Hepatocyte (in vitro differentiated cells): ENCODE measurements around the gene OPCML. TPM values are rescaled to one million over a fixed set of nuclear protein-coding genes. Genes with fewer than 3 reads are reported as not detected.

Source experiments
- DNase-seq: peaks from one replicate; pipeline ENCODE4 v3.0.0-alpha.2; 2016; ENCODE audit warnings: low spot score
- H2AFZ ChIP-seq: fragments of 200-600 bp; sonication (generic); 2 replicates; pipeline ENCODE4 v1.6.0; 2016; ENCODE audit warnings: antibody characterized with exemption, mild to moderate bottlenecking
- H3K27ac ChIP-seq: fragments of 200-600 bp; sonication (generic); 2 replicates; pipeline ENCODE4 v1.5.1; 2016; ENCODE audit warnings: mild to moderate bottlenecking
- H3K27me3 ChIP-seq: fragments of 200-600 bp; sonication (generic); 2 replicates; pipeline ENCODE4 v1.6.1; 2016
- H3K36me3 ChIP-seq: fragments of 200-600 bp; sonication (generic); replicated peaks from 2 replicates; pipeline ENCODE4 v1.5.1; 2016; ENCODE audit warnings: low read depth; ENCODE audit not compliant: insufficient read depth
- H3K4me1 ChIP-seq: fragments of 200-600 bp; sonication (generic); 2 replicates; pipeline ENCODE4 v1.5.1; 2016; ENCODE audit warnings: mild to moderate bottlenecking, moderate library complexity; ENCODE audit not compliant: insufficient read depth
- H3K4me2 ChIP-seq: fragments of 200-600 bp; sonication (generic); 2 replicates; pipeline ENCODE4 v1.6.0; 2016
- H3K4me3 ChIP-seq: fragments of 200-600 bp; sonication (generic); 2 replicates; pipeline ENCODE4 v1.5.1; 2016; ENCODE audit warnings: mild to moderate bottlenecking
- H3K79me2 ChIP-seq: fragments of 200-600 bp; sonication (generic); 2 replicates; pipeline ENCODE4 v1.6.0; 2017; ENCODE audit warnings: mild to moderate bottlenecking
- H3K9me2 ChIP-seq: fragments of 200-600 bp; sonication (generic); replicated peaks from 2 replicates; pipeline ENCODE4 v1.6.0; 2017; ENCODE audit warnings: mild to moderate bottlenecking; ENCODE audit not compliant: insufficient read depth
- H3K9me3 ChIP-seq: fragments of 200-600 bp; sonication (generic); 2 replicates; pipeline ENCODE4 v1.5.1; 2016; ENCODE audit warnings: low read depth, mild to moderate bottlenecking
- H4K20me1 ChIP-seq: fragments of 200-600 bp; sonication (generic); 2 replicates; pipeline ENCODE4 v1.6.0; 2016; ENCODE audit warnings: mild to moderate bottlenecking; ENCODE audit not compliant: insufficient read depth, poor library complexity, severe bottlenecking
- CTCF ChIP-seq: fragments of 200-600 bp; sonication (generic); IDR thresholded peaks from 2 replicates; pipeline ENCODE4 v1.5.1; 2016; ENCODE audit warnings: antibody characterized with exemption, mild to moderate bottlenecking; ENCODE audit not compliant: poor library complexity
- EZH2 ChIP-seq: fragments of 200-600 bp; sonication (generic); IDR thresholded peaks from 2 replicates; pipeline ENCODE4 v1.6.1; 2016; ENCODE audit warnings: antibody characterized with exemption, mild to moderate bottlenecking, borderline replicate concordance
- EZH2phosphoT487 ChIP-seq: fragments of 200-600 bp; sonication (generic); IDR thresholded peaks from one replicate; pipeline ENCODE4 v1.6.1; 2018; ENCODE audit warnings: antibody characterized with exemption, mild to moderate bottlenecking, low read depth, moderate library complexity; ENCODE audit not compliant: unreplicated experiment, severe bottlenecking
- WGBS: methylation state at CpG from one replicate; pipeline ENCODE4 v1.1.6; 2016; ENCODE audit warnings: low lambda C conversion rate; ENCODE audit errors: missing lambda C conversion rate; 5-methylcytosine and 5-hydroxymethylcytosine counted together
- polyA plus RNA-seq: library from polyadenylated mRNA; unstranded; fragments of >200 nt; fragmentation: Nextera tagmentation; extraction: Ambion mirVana; gene quantifications from 2 replicates; pipeline ENCODE4 v1.2.1, GENCODE V29; 2016
- total RNA-seq: library from RNA; depleted of rRNA; stranded (reverse); fragments of >200 nt; gene quantifications from 2 replicates; pipeline ENCODE4 v1.2.3, GENCODE V29; 2014

The OPCML gene
- total and polyA plus RNA-seq, 2 experiments from 2014 or later = 0.37 to 0.98 TPM

DNA sequence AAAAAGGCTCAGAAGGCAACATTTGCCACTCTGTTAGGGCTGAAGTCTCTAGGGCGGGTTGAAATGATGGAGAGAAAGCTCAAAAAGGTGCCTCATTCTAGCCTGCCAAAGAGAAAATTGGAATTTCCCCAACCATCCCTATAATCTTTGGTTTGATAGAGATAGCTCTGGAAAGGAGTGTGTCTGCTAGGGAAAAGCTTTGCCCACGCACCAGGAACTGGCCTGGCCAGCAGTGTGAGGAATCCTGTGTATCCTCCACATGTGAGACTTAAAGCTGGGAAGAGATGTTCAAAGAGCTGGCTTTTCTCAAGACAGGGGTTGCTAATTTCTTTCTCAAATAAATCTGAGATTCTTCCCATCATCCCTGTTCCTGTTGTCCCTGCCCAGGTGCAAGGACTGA is 193.7 kb downstream of the OPCML start:
- no peak for DNase-seq
- Histone ChIP-seq H3K36me3 (no peaks in the 10 kb centered on the region), H2AFZ (no peak overlapping the region)

GRCh38 chr11:133337951-133338418 is 194.3 kb downstream of the OPCML start:
- Histone ChIP-seq H2AFZ (no peak overlapping the region), H3K79me2 (no peaks in the 10 kb centered on the region), H3K9me3 (no peaks in the 10 kb centered on the region), H3K36me3 (no peaks in the 10 kb centered on the region), H3K9me2 (no peaks in the 10 kb centered on the region), H3K4me3 (no peak overlapping the region), H3K27me3 (no peaks in the 10 kb centered on the region), H3K27ac (no peak overlapping the region), H4K20me1 (no peaks in the 10 kb centered on the region), H3K4me2 (no peak overlapping the region), H3K4me1 (peaks cover 5% of the 10 kb centered on the region)
- DNase-seq = no peak
- WGBS = 63% methylated on average over 7 of the region's 7 CpGs
- TF ChIP-seq EZH2 (no peak), EZH2phosphoT487 (no peak), CTCF (no peak)

More for the DNA sequence above, 193.7 kb downstream of the OPCML start:
- 83% methylated on average over 2 of the region's 2 CpGs for WGBS
- no peak overlapping the region for H3K27ac ChIP-seq
- H3K4me2 ChIP-seq = no peak overlapping the region
- peaks cover 5% of the 10 kb centered on the region for H3K4me1 ChIP-seq
- no peaks in the 10 kb centered on the region for H3K79me2 ChIP-seq
- no peaks in the 10 kb centered on the region for H3K27me3 ChIP-seq
- TF ChIP-seq EZH2phosphoT487 (no peak), EZH2 (no peak), CTCF (no peak)
- H4K20me1 ChIP-seq = no peaks in the 10 kb centered on the region
- no peaks in the 10 kb centered on the region for H3K9me2 ChIP-seq
- H3K4me3 ChIP-seq = no peak overlapping the region
- no peaks in the 10 kb centered on the region for H3K9me3 ChIP-seq

DNA sequence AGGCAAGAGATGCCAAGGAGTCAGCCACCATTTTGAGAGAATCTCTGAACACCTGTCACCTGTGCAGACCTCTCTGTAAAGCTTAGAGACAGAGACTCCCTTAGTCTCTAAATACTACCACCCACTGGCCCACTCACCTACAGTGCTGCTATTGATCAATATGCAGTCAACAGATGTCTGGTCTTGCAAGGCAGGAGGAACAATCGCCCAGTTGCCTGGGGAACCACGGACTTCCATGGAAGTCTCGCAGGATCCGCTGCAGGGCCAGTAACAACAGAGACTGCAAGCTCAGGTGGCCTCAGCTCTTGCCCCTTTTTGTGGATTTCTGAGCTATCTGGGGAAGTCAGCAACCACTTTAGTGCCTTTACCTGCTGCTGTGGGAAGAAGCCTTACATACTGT is 195.1 kb downstream of the OPCML start:
- Histone ChIP-seq H3K36me3 (no peaks in the 10 kb centered on the region), H3K9me3 (no peaks in the 10 kb centered on the region), H4K20me1 (no peaks in the 10 kb centered on the region), H3K27me3 (no peaks in the 10 kb centered on the region), H3K79me2 (no peaks in the 10 kb centered on the region), H2AFZ (no peak overlapping the region), H3K27ac (no peak overlapping the region), H3K4me3 (no peak overlapping the region), H3K9me2 (no peaks in the 10 kb centered on the region), H3K4me1 (peaks cover 5% of the 10 kb centered on the region), H3K4me2 (no peak overlapping the region)
- no peak for DNase-seq
- TF ChIP-seq CTCF (no peak), EZH2 (no peak), EZH2phosphoT487 (no peak)
- WGBS = 93% methylated on average over 4 of the region's 4 CpGs

GRCh38 chr11:133331031-133331430 is 201.3 kb downstream of the OPCML start:
- Histone ChIP-seq H3K4me2 (no peak overlapping the region), H3K9me2 (no peaks in the 10 kb centered on the region), H3K79me2 (no peaks in the 10 kb centered on the region), H2AFZ (no peak overlapping the region), H3K27ac (no peak overlapping the region), H3K4me1 (peaks cover 5% of the 10 kb centered on the region), H3K36me3 (no peaks in the 10 kb centered on the region), H4K20me1 (no peaks in the 10 kb centered on the region), H3K9me3 (no peaks in the 10 kb centered on the region), H3K27me3 (no peaks in the 10 kb centered on the region), H3K4me3 (no peak overlapping the region)
- 82% methylated on average over 3 of the region's 3 CpGs for WGBS
- no peak for DNase-seq
- TF ChIP-seq EZH2phosphoT487 = no peak
- TF ChIP-seq CTCF = no peak
- no peak for TF ChIP-seq EZH2
